Prostate gland (tissue), 2 donors: ENCODE data around the gene DOCK2. TPM values are rescaled to one million over a fixed set of nuclear protein-coding genes. Genes with fewer than 3 reads are reported as not detected.

Source experiments
- DNase-seq: peaks from one replicate; pipeline ENCODE4 v3.0.0-alpha.2; 2019; ENCODE audit warnings: low spot score
- H3K27ac ChIP-seq, 2 donors: fragments of 200-600 bp; sonication (generic); 2 replicates each; pipeline ENCODE4 v1.5.1; 2017 to 2019
- H3K27me3 ChIP-seq: fragments of 200-600 bp; sonication (generic); replicated peaks from 2 replicates; pipeline ENCODE4 v1.5.1; 2019; ENCODE audit not compliant: insufficient read depth
- H3K36me3 ChIP-seq, 2 donors: fragments of 200-600 bp; sonication (generic); 1 replicate in 1 of 2; 2 replicates in 1 of 2; pipeline versions ENCODE4 v1.5.1 to v1.8.1; 2017 to 2019
- H3K4me1 ChIP-seq: fragments of 200-600 bp; sonication (generic); replicated peaks from 2 replicates; pipeline ENCODE4 v1.5.1; 2019
- H3K4me3 ChIP-seq, 2 donors: fragments of 200-600 bp; sonication (generic); 2 replicates each; pipeline ENCODE4 v1.5.1; 2017 to 2019
- H3K9me3 ChIP-seq: fragments of 200-600 bp; sonication (generic); 2 replicates; pipeline ENCODE4 v1.5.1; 2017
- CTCF ChIP-seq, 4 experiments: fragments of 200-600 bp in 2 of 4; fragments of 450-650 bp in 2 of 4; sonication (generic) in 2 of 4; IDR thresholded peaks; 1 replicate in 3 of 4; 2 replicates in 1 of 4; pipeline ENCODE4 v1.5.1; 2016 to 2019; ENCODE audit warnings: antibody characterized with exemption in 4 of 4, mild to moderate bottlenecking in 2 of 4, moderate library complexity in 2 of 4
- POLR2A ChIP-seq: fragments of 450-650 bp; IDR thresholded peaks from one replicate; pipeline ENCODE4 v1.6.1; 2016; ENCODE audit warnings: antibody characterized with exemption, mild to moderate bottlenecking
- POLR2AphosphoS5 ChIP-seq: sonication (generic); formaldehyde crosslinking; IDR thresholded peaks from one replicate; pipeline ENCODE4 v1.6.1; 2017; ENCODE audit warnings: antibody characterized with exemption
- WGBS: methylation state at CpG from one replicate; pipeline ENCODE4 v1.1.5; 2018; 5-methylcytosine and 5-hydroxymethylcytosine counted together
- intact Hi-C: fragments of 100-400 bp; cut with DNase I; formaldehyde crosslinking; loops from one replicate; pipeline ENCODE4 v1.14.2; 2022
- total RNA-seq, 2 donors: library from RNA; depleted of rRNA; stranded (reverse); fragments of >200 nt; gene quantifications; one replicate each; pipeline ENCODE4 v1.1.0, GENCODE V29; 2016

DOCK2 gene
- total RNA-seq, 2 donors from 2014 or later, result 2.5 to 6.2 TPM

- 87% methylated on average over 7 of the region's 7 CpGs for WGBS
- Histone ChIP-seq H3K36me3 (no peaks in the 10 kb centered on the region), H3K4me1 (no peaks in the 10 kb centered on the region), H3K9me3 (no peaks in the 10 kb centered on the region), H3K27me3 (peaks cover 3% of the 10 kb centered on the region), H3K4me3 (no peak overlapping the region), H3K27ac (no peak overlapping the region)
- no peak for DNase-seq
- intact Hi-C loops, result loop anchor here (5.0 kb wide), 1 partner anchor 279 kb away; the partner anchor contains the start of gene INSYN2B
- no peak for TF ChIP-seq POLR2AphosphoS5
- TF ChIP-seq CTCF (IDR thresholded peaks at IDR 0.05), result no peak
- no peak for TF ChIP-seq POLR2A
Measured at GRCh38 chr5:169702693-169703481, 65.8 kb downstream of the DOCK2 start.

GRCh38 chr5:169703813-169704212, 66.7 kb downstream of the DOCK2 start:
- intact Hi-C loops, result loop anchor here (5.0 kb wide), 1 partner anchor 278 kb away; the partner anchor contains the start of gene INSYN2B
- Histone ChIP-seq H3K27me3 (peaks cover 3% of the 10 kb centered on the region), H3K4me1 (no peaks in the 10 kb centered on the region), H3K27ac (no peak overlapping the region), H3K4me3 (no peak overlapping the region), H3K9me3 (no peaks in the 10 kb centered on the region), H3K36me3 (no peaks in the 10 kb centered on the region)
- DNase-seq, result no peak
- TF ChIP-seq CTCF (IDR thresholded peaks at IDR 0.05) (no peak), POLR2A (no peak)
- WGBS, result 69% methylated on average over 2 of the region's 2 CpGs

DNA sequence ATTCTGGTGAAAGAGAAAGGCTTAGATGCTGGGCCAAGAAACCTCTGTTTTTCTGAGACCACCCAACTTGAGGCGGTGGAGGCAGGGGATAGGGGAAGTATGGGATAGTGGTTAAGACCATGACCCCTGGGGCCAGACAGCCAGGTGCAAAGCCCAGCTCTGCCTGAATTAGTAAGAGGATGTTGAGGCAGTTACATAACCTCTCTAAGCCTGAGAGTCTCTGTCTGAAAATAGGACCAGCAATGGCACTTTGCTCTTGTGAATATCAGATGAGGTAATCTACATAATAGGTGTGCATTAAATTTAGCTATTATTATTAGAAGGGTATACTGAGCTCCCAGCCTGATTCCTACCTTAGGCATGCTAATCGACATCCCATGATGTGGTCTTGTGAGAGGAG, 68.2 kb downstream of the DOCK2 start:
- 91% methylated on average over 2 of the region's 2 CpGs for WGBS
- DNase-seq, result no peak
- no peaks in the 10 kb centered on the region for H3K4me1 ChIP-seq
- H3K27me3 ChIP-seq, result peaks cover 3% of the 10 kb centered on the region
- TF ChIP-seq CTCF (IDR thresholded peaks at IDR 0.05), result no peak
- no peak for TF ChIP-seq POLR2A
- no peak for TF ChIP-seq POLR2AphosphoS5
- intact Hi-C loops, result no loop called here
- H3K4me3 ChIP-seq, result no peak overlapping the region
- no peaks in the 10 kb centered on the region for H3K9me3 ChIP-seq
- no peak overlapping the region for H3K27ac ChIP-seq
- H3K36me3 ChIP-seq, result no peaks in the 10 kb centered on the region

GRCh38 chr5:169706071-169706470, 69.0 kb downstream of the DOCK2 start:
- intact Hi-C loops, result no loop called here
- no peaks in the 10 kb centered on the region for H3K4me1 ChIP-seq
- 59% methylated on average over 1 of the region's 1 CpG for WGBS

More at GRCh38 chr5:169706071-169706470, 69.0 kb downstream of the DOCK2 start:
- Histone ChIP-seq H3K36me3 (no peaks in the 10 kb centered on the region), H3K9me3 (no peaks in the 10 kb centered on the region), H3K27me3 (peaks cover 3% of the 10 kb centered on the region), H3K4me3 (no peak overlapping the region), H3K27ac (no peak overlapping the region)
- DNase-seq, result no peak
- no peak for TF ChIP-seq POLR2A
- no peak for TF ChIP-seq POLR2AphosphoS5
- no peak for TF ChIP-seq CTCF (IDR thresholded peaks at IDR 0.05)
